K562 (cell line): ENCODE data around the gene ANO2. TPM values are rescaled to one million over a fixed set of nuclear protein-coding genes. Genes with fewer than 3 reads are reported as not detected.

Experiments used
- ATAC-seq: fragments of 200-7000 bp; cut with Tn5 transposase; 3 replicates; pipeline ENCODE4 v1.9.1; 2020; ENCODE audit warnings: moderate library complexity
- BruUV-seq: library from RNA; stranded (reverse); fragments of 400-500 nt; replicated peaks from 2 replicates; lab custom pipeline; 2021; lab: Mats Ljungman, UMichigan
- CTCF ChIA-PET: fragments of 300-600 bp; formaldehyde crosslinking; extraction: SDS; loops from one replicate; lab custom pipeline; 2021; ENCODE audit warnings: low intra/inter-chr PET ratio; lab: Yijun Ruan, JAX
- POLR2A ChIA-PET: fragments of 300-600, 350-650 bp; sonication (Branson Sonifier 250); formaldehyde crosslinking; extraction: SDS; loops from one replicate; lab custom pipeline; 2021; ENCODE audit warnings: antibody characterized with exemption, inconsistent platforms; lab: Yijun Ruan, JAX
- DNase-seq, 4 experiments: peaks; one replicate each; pipeline versions ENCODE4 v3.0.0 to v3.0.0-alpha.2; 2011 to 2018; ENCODE audit warnings: low spot score in 3 of 4, mixed read lengths in 3 of 4; ENCODE audit errors: extremely low read depth in 1 of 4
- FAIRE-seq: peaks from 2 replicates; lab custom pipeline; 2011; peaks lifted over from hg19 to GRCh38; lab: Jason Lieb, UNC
- H2AFZ ChIP-seq: 2 replicates; pipeline ENCODE4 v1.6.0; 2011; ENCODE audit warnings: low read depth, low read length, control low read depth, inconsistent platforms
- H3K27ac ChIP-seq: fragments of 200-600 bp; 3 replicates; pipeline ENCODE4 v1.8.0; 2011; ENCODE audit warnings: low read depth, mild to moderate bottlenecking, control low read depth, inconsistent platforms, low read length, moderate library complexity, mixed read lengths; ENCODE audit errors: extremely low read depth
- H3K27me3 ChIP-seq, 2 experiments: fragments of 300-600 bp in 1 of 2; 2 replicates in 1 of 2; 3 replicates in 1 of 2; pipeline versions ENCODE4 v1.6.0 to v1.8.0; 2011; ENCODE audit warnings: inconsistent platforms in 2 of 2, low read length in 2 of 2, mild to moderate bottlenecking in 1 of 2, mixed read lengths in 1 of 2, moderate library complexity in 1 of 2; ENCODE audit not compliant: control insufficient read depth in 2 of 2, insufficient read depth in 2 of 2
- H3K36me3 ChIP-seq: fragments of 300-600 bp; 3 replicates; pipeline ENCODE4 v1.8.0; 2011; ENCODE audit warnings: mild to moderate bottlenecking, low read length, inconsistent platforms; ENCODE audit not compliant: control insufficient read depth, insufficient read depth
- H3K4me1 ChIP-seq, 2 experiments: fragments of 200-600 bp in 1 of 2; replicated peaks in 1 of 2; 2 replicates in 1 of 2; 3 replicates in 1 of 2; pipeline versions ENCODE4 v1.5.1 to v1.8.0; 2011; ENCODE audit warnings: inconsistent platforms in 2 of 2, low read length in 2 of 2, mild to moderate bottlenecking in 1 of 2, mixed read lengths in 1 of 2, moderate library complexity in 1 of 2; ENCODE audit not compliant: control insufficient read depth in 2 of 2, insufficient read depth in 2 of 2
- H3K4me2 ChIP-seq: 2 replicates; pipeline ENCODE4 v1.6.1; 2011; ENCODE audit warnings: low read length, control low read depth, inconsistent platforms, mixed read lengths; ENCODE audit not compliant: insufficient read depth
- H3K4me3 ChIP-seq: fragments of 200-600 bp; sonication (generic), shearing (Covaris generic); 2 replicates; pipeline ENCODE4 v1.5.1; 2016; ENCODE audit warnings: control low read depth, inconsistent platforms
- H3K79me2 ChIP-seq: fragments of 200-600 bp; 3 replicates; pipeline ENCODE4 v1.8.0; 2011; ENCODE audit warnings: low read length, inconsistent platforms; ENCODE audit not compliant: control insufficient read depth, insufficient read depth
- H3K9ac ChIP-seq, 2 experiments: 2 replicates each; pipeline versions ENCODE4 v1.6.0 to v1.6.1; 2011; ENCODE audit warnings: low read depth in 2 of 2, low read length in 2 of 2, control low read depth in 1 of 2, inconsistent platforms in 1 of 2, mild to moderate bottlenecking in 1 of 2, mixed read lengths in 1 of 2; ENCODE audit not compliant: insufficient read depth in 1 of 2
- H3K9me1 ChIP-seq: one replicate; pipeline ENCODE4 v1.6.0; 2011; ENCODE audit warnings: inconsistent platforms, mild to moderate bottlenecking, low read length, moderate library complexity; ENCODE audit not compliant: control insufficient read depth, insufficient read depth
- H3K9me3 ChIP-seq: replicated peaks from 2 replicates; pipeline ENCODE4 v1.5.1; 2011; ENCODE audit warnings: low read depth, low read length, inconsistent platforms; ENCODE audit not compliant: control insufficient read depth, insufficient read depth
- H4K20me1 ChIP-seq: replicated peaks from 2 replicates; pipeline ENCODE4 v1.6.1; 2011; ENCODE audit warnings: low read length, inconsistent platforms, mixed read lengths; ENCODE audit not compliant: control insufficient read depth, insufficient read depth
- CREM ChIP-seq: IDR thresholded peaks from 2 replicates; pipeline ENCODE4 v1.6.1; 2014; ENCODE audit warnings: antibody characterized with exemption, low read depth
- GABPA ChIP-seq: fragments of 200-800 bp; sonication (Bioruptor generic); conservative IDR thresholded peaks from 2 replicates; pipeline ENCODE4 v1.6.1; 2016; ENCODE audit warnings: low read depth, missing genetic modification characterization, missing compliant biosample characterization
- HDAC3 ChIP-seq: fragments of 450-650 bp; IDR thresholded peaks from 2 replicates; pipeline ENCODE4 v1.6.1; 2018; ENCODE audit warnings: borderline replicate concordance, mild to moderate bottlenecking, moderate library complexity; ENCODE audit not compliant: partially characterized antibody
- KAT7 ChIP-seq: sonication (generic); formaldehyde crosslinking; IDR thresholded peaks from 2 replicates; pipeline ENCODE4 v1.8.0; 2022; ENCODE audit warnings: missing genetic modification reagents, mild to moderate bottlenecking, borderline replicate concordance
- ZBED1 ChIP-seq: IDR thresholded peaks from 2 replicates; pipeline ENCODE4 v1.6.1; 2014
- ZFPM2 ChIP-seq: fragments of 250-450 bp; sonication (Bioruptor Pico); IDR thresholded peaks from 2 replicates; pipeline ENCODE4 v1.5.1; 2022; ENCODE audit warnings: mild to moderate bottlenecking
- WGBS: fragments of 100-300 bp; shearing (Covaris generic); methylation state at CpG from one replicate; pipeline ENCODE4 v1.1.6; 2016; ENCODE audit warnings: low coverage, mixed read lengths; ENCODE audit not compliant: insufficient coverage; ENCODE audit errors: missing lambda C conversion rate; 5-methylcytosine and 5-hydroxymethylcytosine counted together
- in situ Hi-C: fragments of 300-500 bp; cut with MboI; formaldehyde crosslinking; loops from 4 replicates; pipeline ENCODE4 v1.15.0; 2018; ENCODE audit warnings: inconsistent platforms, mixed read lengths
- intact Hi-C: fragments of 100-400 bp; cut with micrococcal nuclease; formaldehyde crosslinking; loops from 2 replicates; pipeline ENCODE4 v1.14.2; 2022
- polyA plus RNA-seq, 8 experiments: library from polyadenylated mRNA; depleted of rRNA in 4 of 8; stranded (reverse) in 5 of 8; unstranded in 3 of 8; fragments of >200 nt; fragmentation: Nextera tagmentation in 2 of 8; fragmentation: Illumina TruSeq in 1 of 8; extraction: Ambion mirVana in 2 of 8; extraction: Trizol in 1 of 8; gene quantifications; 2 replicates each; pipeline versions ENCODE4 v1.2.1 to v1.2.3, GENCODE V29; 2011 to 2014; ENCODE audit warnings: inconsistent platforms in 1 of 8, missing spikeins in 1 of 8
- total RNA-seq, 7 experiments: library from RNA; depleted of rRNA in 6 of 7; stranded (reverse); fragments of >200 nt in 6 of 7; fragmentation: Illumina TruSeq in 2 of 7; extraction: Trizol in 2 of 7; gene quantifications; 2 replicates each; pipeline versions ENCODE4 v1.2.1 to v1.2.3, GENCODE V29; 2011 to 2021; ENCODE audit warnings: low replicate concordance in 1 of 7
- TF ChIP-seq, protein P1 (sequence below): fragments of 450-650 bp; formaldehyde crosslinking; IDR thresholded peaks from 2 replicates; pipeline ENCODE4 v1.4.0; 2022; ENCODE audit warnings: missing genetic modification characterization
- TF ChIP-seq, protein P2 (sequence below): fragments of 150-350 bp; IDR thresholded peaks from 2 replicates; pipeline ENCODE4 v1.6.1; 2014; ENCODE audit warnings: low read depth, mild to moderate bottlenecking, low read length, borderline replicate concordance

Gene ANO2
- total and polyA plus RNA-seq, 9 of the 15 experiments (the other 6 are each of a cell fraction or from before 2014, with no cell fraction given): 0.64 TPM; not detected in 8

DNA sequence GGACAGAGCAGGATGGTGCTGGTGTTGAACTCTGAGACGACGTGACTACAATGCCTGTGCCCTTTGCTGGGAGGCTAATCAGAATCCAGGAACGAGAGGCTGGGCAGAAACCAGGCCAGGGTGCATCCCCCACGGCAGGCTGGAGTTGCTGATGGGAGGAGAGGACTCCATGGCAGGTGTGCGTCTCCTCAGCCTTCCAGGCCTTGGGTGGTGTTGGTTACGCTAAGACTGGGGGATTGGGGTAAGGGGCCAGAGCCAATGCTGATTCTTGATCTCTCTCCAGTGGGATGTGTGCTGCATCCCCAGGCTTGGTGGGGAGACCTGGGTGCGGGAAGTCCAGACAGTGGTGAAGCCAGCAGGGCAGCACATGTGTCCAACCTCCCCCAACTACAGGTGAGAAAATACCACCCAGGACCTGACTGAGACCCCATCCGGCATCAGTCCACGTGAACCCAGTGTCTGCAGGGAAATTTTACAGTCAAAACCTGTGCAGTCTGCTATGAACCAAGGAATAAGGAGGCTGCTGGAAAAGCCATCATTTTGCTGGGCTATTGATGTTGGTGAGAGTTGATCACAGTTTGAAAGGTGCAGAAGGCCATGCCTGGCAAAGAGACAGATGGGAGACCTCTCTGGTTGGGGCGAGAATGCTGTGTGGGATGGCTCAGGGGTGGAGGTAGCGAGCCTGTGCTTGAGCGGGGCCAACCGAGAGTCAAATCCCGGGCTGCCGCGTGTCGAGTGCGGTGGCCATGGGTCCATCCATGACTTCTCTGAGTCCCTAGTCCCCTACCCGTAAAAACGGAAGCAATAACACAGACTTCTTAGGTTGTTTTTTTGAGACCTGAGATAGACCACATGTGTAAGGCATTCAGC is 423.4 kb downstream of the ANO2 start:
- H4K20me1 ChIP-seq: no peaks in the 10 kb centered on the region
- no peak overlapping the region for H3K9ac ChIP-seq
- H3K79me2 ChIP-seq: no peaks in the 10 kb centered on the region
- ATAC-seq: no peak
- H3K4me3 ChIP-seq: no peak overlapping the region
- ChIA-PET CTCF (no interaction called here), POLR2A (no interaction called here)
- FAIRE-seq: no peak
- TF ChIP-seq KAT7 (no peak), ZBED1 (no peak), HDAC3 (no peak), CREM (no peak), GABPA (no peak), ZFPM2 (no peak)
- TF ChIP-seq, protein P1, sequence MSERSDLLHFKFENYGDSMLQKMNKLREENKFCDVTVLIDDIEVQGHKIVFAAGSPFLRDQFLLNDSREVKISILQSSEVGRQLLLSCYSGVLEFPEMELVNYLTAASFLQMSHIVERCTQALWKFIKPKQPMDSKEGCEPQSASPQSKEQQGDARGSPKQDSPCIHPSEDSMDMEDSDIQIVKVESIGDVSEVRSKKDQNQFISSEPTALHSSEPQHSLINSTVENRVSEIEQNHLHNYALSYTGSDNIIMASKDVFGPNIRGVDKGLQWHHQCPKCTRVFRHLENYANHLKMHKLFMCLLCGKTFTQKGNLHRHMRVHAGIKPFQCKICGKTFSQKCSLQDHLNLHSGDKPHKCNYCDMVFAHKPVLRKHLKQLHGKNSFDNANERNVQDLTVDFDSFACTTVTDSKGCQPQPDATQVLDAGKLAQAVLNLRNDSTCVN: no peak
- TF ChIP-seq, protein P2, sequence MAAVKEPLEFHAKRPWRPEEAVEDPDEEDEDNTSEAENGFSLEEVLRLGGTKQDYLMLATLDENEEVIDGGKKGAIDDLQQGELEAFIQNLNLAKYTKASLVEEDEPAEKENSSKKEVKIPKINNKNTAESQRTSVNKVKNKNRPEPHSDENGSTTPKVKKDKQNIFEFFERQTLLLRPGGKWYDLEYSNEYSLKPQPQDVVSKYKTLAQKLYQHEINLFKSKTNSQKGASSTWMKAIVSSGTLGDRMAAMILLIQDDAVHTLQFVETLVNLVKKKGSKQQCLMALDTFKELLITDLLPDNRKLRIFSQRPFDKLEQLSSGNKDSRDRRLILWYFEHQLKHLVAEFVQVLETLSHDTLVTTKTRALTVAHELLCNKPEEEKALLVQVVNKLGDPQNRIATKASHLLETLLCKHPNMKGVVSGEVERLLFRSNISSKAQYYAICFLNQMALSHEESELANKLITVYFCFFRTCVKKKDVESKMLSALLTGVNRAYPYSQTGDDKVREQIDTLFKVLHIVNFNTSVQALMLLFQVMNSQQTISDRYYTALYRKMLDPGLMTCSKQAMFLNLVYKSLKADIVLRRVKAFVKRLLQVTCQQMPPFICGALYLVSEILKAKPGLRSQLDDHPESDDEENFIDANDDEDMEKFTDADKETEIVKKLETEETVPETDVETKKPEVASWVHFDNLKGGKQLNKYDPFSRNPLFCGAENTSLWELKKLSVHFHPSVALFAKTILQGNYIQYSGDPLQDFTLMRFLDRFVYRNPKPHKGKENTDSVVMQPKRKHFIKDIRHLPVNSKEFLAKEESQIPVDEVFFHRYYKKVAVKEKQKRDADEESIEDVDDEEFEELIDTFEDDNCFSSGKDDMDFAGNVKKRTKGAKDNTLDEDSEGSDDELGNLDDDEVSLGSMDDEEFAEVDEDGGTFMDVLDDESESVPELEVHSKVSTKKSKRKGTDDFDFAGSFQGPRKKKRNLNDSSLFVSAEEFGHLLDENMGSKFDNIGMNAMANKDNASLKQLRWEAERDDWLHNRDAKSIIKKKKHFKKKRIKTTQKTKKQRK: no peak
- no peak overlapping the region for H3K27ac ChIP-seq
- no TSS peak for BruUV-seq
- H3K27me3 ChIP-seq: peaks cover 0 to 42% of the 10 kb centered on the region in 2 experiments; a peak in 2 of 5 replicates
- intact Hi-C loops: no loop called here
- no peak for DNase-seq
- H3K9me1 ChIP-seq: no peaks in the 10 kb centered on the region
- 1% methylated on average over 18 of the region's 20 CpGs for WGBS
- no peak overlapping the region for H2AFZ ChIP-seq
- no peaks in the 10 kb centered on the region for H3K36me3 ChIP-seq
- in situ Hi-C loops: no loop called here
- H3K4me2 ChIP-seq: no peak overlapping the region
- no peaks in the 10 kb centered on the region for H3K9me3 ChIP-seq
- no peaks in the 10 kb centered on the region; a peak in 1 of 5 replicates for H3K4me1 ChIP-seq
